HG02884 (cell line): ENCODE data around the gene RENBP.

Experiments
- ATAC-seq: cut with Tn5 transposase; IDR thresholded peaks from one replicate; pipeline ENCODE4 v1.9.1; 2021; ENCODE audit warnings: mild to moderate bottlenecking, moderate library complexity; ENCODE audit not compliant: unreplicated experiment

RENBP gene

DNA sequence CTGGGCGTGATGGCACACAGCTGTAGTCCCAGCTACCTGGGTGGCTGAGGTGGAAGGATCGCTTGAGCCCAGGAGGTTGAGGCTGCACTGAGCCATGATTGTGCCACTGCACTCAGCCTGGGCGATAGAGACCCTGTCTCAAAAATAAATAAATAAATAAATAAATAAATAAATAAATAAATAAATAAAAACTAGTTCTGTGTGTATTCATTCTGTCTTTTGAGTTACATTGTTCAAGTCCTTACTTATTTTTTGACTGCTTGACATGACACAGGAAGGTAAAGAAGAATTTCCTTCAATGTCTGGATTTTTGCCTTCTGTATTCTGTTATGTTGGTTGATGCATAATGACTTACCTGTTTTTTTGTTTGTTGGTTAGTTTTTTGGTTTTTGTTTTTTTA, 7.4 kb downstream of the RENBP start:
- ATAC-seq: no peak

DNA sequence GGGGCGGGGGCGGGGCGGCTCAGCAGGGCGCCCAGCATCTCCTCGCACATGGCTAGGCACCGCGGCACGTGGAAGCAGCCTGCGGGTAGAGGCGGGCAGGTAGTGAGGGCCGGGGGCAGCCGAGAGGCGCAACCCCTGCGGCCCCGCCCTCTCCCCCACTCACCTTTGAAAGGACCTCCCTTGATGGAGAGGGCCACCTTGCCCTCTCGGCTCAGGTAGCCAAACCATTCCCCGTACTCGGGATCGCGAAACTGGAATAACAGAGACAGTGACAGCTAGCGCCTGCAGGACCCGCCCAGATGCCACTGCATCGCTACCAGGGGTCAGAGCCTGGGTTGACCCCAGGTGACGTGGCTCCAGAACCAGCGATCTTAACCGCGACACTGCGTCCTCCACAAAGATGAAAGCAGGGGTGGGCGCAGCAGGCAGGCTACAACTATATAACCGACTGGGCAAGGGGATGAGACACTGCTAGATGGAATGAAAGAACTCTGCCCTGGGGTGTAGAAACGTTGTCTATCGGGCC, 9.1 kb downstream of the RENBP start:
- ATAC-seq: no peak

- ATAC-seq: peak; percentile 89
These were observed 9.6 kb downstream of the RENBP start, which contains the start of gene NAA10 for GRCh38 chrX:153934762-153935325. NAA10 (minus strand) TSS chrX:153935037; CDS start chrX:153934904, 133 bp downstream.

DNA sequence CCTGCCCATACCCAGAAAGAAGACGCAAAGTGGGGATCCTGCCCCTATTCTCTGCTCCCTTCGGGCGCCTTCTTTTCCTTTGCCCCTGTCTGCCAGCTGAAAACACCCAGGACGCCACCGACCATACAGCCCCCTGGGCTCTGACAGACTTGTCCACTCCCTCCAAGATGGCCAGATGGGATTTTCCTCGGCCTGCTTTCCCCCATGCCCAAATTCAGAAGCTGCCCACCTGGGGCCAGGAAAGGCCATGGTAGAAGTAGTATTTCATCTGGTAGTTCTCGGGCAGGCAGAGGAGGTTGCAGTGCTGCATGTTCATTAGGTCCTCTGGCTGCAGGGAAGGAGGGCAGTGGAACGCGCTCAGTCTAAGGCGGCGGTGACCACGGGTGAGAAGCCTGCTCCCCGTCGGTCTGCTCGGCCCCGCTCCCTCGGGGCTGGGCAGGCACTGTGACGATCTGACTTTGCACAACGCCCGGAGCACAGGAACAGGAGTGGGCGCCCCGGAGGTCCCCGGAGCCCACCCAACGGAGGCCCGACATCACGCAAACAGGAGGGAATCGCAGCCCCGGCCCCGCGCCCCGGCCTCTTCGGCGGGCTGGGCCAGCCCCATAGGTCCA, 10.2 kb downstream of the RENBP start:
- ATAC-seq: peak; percentile 17

DNA sequence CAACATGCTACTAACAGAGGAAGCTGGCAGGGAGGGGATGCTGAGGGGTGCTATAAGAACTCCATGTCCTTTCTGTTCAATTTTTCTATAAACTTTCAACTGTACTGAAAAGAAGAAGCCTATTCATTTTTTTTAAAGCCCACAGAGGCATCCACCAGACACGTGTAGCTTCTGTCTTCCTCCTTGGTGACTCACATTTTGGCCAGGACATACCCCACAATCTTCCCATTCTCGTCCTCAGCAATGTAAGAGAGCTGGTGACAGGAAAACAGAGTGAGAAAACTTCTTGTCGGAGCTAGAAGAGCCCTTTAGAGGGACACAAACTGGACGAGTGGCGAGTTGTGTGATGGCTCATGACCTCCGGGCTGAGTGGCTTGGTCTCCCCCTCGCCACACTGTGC, 10.7 kb downstream of the RENBP start:
- ATAC-seq: no peak

DNA sequence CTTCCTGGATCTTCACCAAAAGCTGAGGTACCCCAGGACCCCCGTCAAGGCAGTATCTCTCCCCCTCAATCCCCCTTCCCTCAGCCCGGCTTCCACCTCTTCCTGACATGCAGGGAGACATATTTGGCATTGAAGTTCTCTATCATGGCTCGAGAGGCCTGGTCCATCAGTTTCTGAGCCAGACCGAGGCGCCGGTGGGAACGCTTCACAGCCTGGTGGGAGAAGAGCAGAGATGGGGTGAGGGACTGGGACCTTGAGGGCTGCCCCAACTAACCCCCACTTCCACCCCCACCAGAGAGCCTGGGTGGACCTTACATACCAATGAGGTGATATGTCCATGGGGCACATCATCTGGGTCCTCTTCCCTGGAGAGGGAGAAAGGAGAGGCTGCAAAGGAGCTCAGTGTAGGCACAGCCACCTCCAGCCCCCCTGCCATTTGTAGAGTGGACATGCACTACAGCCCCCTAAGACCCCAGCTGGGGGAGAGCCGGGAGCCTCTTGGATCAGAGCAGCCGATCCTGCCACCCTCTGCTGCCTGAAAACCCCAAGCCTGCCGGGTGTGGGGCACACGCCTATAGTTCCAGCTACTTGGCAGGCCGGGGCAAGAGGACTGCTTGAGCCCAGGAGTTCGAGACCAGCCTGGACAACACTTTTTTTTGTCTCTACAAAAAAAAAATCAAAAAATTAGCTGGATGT, 12.1 kb downstream of the RENBP start:
- no peak for ATAC-seq

DNA sequence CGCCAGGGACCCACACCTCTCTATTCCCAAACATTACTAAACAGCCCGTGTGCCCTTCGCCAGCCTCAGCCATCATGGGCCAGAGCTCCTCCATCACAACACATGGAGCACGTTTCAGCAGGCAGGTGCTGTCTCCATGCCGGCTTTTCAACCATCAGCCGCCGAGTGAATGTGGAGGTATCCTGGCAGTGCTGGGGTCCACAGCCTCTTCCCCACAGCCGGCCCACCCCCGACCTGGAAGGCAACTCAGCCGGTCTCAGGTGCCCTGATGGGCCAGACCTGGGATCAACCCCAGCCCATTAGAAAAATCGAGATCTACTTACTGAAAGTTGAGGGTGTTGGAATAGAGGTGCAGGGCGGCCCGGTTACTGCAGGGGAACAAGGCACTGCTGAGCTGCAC, 12.7 kb downstream of the RENBP start:
- ATAC-seq: no peak

- no peak for ATAC-seq
These were observed 13.3 kb downstream of the RENBP start for GRCh38 chrX:153931151-153931550.

- ATAC-seq: no peak
These were observed 14.2 kb downstream of the RENBP start for GRCh38 chrX:153930011-153930910.

DNA sequence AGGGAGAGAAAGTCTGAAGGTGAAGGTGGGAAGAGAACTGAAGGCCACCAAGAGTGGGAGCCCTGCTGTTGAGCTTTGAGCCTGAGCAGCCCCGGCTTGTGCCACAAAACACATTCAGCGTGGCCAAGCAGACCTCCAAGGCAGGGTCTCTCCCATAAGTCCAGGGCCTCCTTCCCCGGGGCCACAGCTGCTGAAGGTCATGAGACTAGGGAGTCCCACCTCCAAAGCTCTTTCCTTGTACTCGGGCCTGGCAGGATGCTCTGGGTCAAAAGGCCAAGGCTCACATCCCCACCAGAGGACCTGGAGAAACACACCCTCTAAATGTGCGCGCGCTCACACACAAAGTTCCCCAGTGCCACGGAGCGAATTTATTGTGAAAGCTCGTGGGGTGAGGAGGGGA, 14.9 kb downstream of the RENBP start:
- ATAC-seq: no peak

- ATAC-seq: no peak
These were observed 15.6 kb downstream of the RENBP start for GRCh38 chrX:153928846-153929245.

GRCh38 chrX:153927922-153928760, 16.3 kb downstream of the RENBP start:
- ATAC-seq: peak; percentile 59

DNA sequence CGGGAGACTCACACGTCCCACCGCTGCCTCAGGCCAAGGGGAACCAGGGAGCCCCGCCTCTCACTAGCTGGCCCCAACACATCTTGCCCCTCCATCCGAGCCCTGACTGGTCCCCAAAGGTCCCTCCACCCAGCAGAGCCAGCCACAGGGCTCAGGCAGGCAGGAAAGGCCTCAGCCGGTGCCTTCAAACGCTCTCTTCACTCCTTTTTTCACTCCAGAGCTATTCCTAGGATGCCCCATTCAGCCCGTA, 16.8 kb downstream of the RENBP start:
- no peak for ATAC-seq

DNA sequence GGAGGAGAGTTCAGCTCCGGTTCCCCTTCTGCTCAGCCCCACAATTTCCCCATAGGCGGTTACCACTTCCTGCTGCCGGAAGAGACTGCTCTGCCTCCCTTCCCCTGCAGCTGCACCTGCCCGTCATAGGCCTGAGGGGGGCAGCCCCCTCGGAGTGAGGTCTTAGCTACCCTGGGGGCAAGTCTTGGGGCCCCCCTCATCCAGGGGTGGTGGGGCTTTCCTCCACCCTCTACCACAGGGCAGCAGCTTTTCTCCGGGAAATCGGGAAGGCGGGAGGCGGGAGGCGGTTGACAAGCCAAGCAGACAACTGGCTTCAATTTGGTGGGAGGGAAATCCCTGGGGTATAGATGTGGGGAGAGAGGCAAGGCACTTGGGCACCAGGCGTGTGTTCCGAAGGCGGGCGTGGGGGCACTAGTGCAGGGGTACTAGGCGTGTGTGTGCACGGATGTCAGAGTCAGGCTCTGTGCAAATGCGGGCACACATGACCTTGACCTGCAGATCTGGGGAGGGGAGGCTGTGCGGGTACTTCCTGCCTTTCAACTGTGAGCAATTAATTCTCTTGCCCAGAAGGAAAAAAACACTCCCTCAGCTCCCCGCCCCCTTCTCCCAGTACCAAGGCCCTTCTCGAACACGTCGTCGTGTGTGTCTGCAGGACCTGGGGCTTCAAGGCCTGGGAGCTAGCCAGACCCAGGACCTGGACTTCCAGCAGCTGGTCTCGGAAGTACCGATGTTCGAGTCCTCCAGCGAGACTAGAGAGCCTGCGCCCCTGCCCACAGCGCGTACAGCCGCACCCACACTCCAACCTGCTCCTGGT, 17.4 kb downstream of the RENBP start:
- ATAC-seq: peak; percentile 46

DNA sequence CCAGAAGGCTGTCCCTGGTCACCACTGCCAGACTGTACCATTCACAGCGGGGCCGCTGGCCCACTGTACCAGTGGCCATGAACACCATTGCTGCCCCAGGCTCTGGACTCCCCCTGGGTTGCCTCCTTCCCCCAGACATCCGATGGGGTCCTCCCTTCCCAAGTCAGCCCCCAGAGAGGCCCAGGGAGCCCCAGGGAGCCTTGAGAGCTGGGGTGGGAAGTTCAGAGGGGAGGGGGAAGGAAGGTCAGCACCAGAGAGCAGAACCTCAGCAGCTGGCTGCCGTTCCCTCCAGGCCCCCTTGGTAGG, 17.9 kb downstream of the RENBP start:
- no peak for ATAC-seq

GRCh38 chrX:153925739-153926551, 18.5 kb downstream of the RENBP start, which contains the start of gene ARHGAP4:
ARHGAP4 (minus strand) TSS chrX:153926264; CDS start chrX:153926202, 62 bp downstream.
- no peak for ATAC-seq

DNA sequence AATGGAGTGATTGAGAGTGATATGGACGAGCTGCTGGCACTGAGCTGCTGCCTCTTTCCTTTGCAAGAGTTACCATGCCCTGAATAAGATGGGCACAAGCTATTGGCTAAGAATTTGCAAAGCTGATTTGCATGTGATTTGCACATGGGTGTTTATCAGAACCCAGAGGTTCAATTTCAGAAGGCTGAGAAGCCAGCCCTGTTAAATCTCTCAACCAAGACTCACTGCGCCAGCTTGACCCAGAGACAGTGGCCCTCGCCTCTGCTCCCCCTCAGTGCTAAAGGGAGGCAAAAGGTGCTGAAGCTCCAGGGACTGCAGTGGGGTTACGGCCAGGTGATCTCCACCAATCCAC, 19.1 kb downstream of the RENBP start:
- ATAC-seq: no peak

DNA sequence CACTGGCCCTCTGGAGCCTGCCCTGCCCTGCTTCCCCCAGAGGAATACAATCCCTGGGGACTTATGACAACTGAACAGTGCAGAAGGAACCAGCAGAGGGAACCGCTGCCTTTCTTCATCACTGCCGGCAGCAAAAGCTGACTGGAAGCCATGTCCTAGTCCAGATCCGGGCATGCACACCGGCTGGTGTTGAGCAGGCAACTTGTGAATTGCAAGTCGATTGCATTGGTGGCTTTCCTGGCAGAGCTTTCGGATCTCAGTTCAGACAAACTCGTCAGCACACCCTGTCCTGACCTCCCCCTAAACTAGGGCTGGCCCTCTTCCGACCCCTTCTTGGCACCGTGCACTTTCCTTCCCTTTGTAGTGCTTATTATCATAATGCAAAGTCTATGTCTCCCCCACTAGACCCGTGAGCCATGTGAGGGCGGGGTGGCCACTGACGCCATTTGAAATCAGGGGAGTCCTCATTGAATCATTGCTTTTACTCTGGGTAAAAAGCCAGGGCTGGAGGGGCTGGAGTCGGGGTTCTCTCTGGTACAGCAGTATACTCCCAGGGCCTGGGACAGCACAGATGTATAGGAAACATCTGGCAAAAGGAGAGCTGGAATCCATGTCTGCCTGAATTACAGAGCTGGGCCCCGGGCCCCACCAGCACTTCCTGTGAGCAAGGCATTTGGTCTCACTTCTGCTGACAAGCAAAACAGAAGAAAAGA, 20.1 kb downstream of the RENBP start:
- no peak for ATAC-seq
